Activated CD4-positive, alpha-beta T cell treated with anti-CD3 and anti-CD28 coated beads, Interleukin-2, amount 50 U/mL, for 4 hours (primary cell): ENCODE data around the gene DENND2C.

Experiments
- DNase-seq, 2 experiments: peaks; one replicate each; pipeline ENCODE4 v3.0.0-alpha.2; 2020

The DENND2C gene

DNA sequence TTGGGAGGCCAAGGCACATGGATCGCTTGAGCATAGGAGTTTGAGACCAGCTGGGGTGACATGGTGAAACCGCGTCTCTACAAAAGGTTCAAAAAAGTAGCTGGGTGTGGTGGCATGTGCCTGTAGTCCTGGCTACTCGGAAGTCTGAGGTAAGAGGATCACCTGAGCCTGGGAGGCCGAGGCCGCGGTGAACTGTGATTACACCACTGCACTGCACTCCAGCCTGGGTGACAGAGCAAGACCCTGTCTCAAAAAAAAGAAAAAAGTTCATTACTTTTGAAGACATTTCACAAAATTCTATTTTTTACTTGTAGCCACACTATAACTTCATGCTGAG lies 2.1 kb upstream of the DENND2C start:
- no peak for DNase-seq

DNA sequence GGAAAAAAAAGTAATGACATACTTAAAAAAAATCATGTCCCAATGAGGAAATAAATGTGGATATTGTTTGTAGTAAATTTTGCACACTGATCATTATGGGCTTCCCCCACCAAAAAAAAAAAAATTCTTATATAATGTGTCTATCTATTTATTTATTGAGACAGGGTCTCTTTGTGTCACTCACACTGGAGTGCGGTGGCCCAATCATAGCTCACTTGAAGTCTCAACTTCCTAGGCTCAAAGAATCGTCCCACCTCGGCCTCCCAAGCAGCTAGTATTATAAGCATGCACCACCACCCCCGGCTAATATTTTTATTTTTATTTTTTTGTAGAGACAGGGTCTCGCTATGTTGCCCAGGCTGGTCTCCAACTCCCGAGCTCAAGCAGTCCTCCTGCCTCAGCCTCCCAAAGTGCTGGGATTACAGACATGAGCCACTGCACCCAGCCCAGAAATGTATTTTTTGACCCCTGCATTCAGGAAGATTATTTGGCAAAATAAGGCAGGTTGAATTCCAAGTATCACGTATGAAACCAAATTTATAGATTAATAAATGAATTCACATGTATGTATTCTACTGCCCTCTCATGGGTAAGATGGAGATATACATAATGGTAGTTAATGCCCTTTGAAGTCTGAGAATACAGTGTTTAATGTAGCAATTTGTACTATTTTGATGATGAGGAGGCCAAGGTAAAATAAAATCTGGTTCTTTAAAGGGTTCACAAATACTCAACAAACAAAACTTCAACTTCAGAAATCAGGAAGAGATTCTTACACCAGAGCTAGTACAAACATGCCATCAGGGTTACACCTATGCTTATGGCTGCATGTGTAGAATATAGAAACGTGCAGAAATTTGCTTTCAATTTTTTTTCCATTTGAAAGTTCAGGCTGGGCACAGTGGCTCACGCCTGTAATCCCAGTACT lies 1.4 kb upstream of the DENND2C start:
- no peak for DNase-seq

DNA sequence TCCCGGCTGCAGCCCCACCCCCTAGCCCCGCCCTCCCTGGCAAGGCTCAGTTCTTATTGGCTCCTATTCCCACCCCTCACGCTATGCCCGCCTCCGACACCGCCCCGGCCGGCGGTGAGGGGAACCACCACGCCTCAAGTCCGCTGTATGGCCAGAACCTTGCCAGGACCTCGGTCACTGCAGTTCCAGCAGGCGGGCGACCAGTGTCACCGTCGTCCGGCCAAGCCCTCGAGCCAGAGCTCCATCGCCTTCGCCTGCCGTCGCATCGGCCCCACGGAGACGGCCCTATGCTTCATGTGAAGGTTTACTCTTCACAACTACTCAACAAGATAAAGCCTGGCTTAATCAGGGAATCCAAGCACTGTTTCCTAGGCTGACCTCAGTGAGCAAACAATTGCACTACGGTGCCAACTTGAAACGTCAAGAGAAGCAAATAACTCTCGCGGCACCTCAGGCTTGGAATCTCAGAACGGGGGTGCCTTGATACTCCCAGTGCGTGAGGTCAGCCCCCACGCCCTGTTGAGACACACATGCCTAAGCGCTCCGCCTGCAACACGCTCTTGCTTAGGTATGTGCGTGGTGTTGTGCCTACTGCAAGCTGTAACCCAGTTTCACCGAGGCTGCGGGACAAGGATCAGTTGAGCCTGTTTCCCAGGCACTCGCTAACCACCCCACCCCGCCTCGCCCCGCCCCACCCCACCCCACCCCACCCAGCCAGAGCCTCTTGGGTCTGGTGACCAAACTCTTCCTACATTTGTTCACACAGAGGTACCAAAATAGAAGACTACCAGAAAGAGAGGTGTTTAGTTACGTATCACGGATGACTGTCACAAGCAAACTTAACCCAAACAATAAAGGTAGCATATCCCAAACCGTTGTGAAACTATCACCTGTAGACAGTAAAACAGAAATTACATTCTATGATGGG lies 498 bp upstream of the DENND2C start:
- DNase-seq: peak; percentile 84 to 86

DNA sequence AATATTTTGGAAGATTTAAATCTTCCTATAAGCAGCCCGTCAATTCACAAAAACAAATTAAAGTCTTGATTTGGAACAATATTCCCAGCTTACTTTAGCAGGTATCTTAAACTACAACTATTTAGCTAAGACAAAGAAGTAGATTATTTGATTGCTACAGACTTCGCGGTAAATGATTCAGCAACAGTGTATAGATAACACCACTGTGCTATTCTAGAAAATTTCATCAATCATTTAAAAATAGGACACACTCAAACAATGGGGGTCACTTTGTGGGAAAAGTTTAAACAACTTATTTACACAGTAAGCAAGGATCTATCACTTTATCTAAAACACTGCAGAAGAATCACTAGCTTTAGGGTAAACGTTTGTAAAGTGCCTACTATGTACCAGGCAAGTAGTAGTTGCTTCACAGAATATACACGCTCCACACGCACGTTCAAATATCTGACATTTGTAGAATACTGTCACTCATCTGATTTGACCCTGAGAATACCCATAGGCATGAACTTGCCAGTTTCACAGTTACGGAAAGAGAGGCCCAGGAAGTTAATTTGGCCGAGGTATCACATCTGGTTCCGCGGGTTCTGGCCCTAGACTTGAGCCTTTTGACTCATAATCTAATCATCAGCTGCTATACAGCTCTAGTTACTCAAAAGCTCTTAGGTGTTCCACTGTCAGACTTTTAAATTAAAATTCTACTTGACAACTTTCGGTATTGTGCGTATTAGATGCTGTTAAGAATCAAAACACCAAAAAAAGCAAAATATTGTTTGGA lies 876 bp downstream of the DENND2C start:
- no peak for DNase-seq

DNA sequence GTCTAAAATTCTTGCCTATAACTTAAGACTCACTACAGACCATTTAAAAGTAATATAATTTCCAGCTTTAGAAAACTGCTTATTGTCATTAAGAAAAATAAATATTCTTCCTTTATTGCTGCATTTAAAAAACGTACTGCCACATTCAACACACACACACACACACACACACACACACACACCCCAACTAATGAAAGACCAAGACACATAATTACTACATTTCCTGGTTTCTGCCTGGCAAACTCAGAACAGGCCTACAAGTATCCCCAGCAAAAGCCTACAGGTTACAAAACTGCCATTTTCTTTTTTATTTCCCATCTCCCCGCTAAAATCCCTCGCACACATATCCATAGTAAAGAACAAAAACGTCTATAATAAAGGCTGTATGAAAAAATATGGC lies 1.5 kb downstream of the DENND2C start:
- DNase-seq: no peak

DNA sequence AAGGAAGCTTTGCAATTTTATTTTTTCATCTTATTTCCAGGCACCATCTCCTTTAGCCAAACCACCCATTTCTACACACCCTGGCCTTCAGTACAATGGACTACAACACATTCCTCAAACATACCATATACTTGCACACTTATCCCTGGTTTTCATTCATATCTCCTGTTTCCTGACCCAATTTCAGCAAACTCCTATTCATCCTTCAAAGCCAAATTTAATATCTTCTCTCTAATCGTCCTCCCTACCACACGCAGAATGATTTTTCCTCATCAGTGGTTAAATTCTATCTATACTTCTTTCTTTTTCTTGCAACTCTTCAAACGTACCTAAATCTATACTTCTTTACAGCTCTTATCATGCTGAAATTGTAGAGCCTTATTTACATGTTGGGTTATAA lies 2.9 kb downstream of the DENND2C start:
- DNase-seq: no peak

DNA sequence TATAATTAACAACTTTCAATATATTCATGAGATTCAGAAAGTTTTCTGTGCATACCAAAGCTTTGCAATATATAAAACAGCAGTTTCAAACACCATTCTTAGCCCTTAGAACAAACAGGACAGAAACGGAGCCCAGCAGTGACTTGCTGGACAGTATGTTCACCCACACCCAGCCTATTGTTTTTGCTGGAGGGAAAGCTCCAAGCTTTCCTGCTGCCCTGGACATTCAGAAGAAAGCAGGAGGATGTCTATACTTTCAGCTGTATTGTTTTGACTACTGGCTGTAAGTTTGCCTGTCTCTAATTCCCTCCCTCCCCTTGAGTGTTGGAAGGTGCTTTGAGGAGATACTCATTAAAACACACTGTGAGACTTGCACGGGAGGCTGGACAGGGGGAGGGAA lies 9.6 kb downstream of the DENND2C start:
- no peak for DNase-seq

DNA sequence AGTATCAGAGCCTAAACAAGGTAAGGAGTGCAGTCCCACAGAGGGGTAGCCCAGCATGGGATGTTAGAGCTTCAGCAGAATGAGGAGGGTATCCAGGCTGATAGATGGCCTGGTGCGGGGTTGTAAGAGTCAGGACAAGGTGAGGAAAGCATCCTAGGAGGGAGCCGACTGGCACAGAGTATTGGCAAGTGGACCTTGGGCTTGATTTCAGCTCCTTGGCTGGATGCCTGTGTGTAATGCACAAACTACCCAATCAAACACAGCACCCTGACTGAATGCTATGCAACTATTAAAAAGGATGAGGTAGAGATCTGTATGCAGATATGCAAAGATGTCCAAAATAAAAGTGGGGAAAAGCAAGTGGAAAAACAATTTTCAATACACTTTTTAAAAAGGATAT lies 18.0 kb downstream of the DENND2C start:
- no peak for DNase-seq

DNA sequence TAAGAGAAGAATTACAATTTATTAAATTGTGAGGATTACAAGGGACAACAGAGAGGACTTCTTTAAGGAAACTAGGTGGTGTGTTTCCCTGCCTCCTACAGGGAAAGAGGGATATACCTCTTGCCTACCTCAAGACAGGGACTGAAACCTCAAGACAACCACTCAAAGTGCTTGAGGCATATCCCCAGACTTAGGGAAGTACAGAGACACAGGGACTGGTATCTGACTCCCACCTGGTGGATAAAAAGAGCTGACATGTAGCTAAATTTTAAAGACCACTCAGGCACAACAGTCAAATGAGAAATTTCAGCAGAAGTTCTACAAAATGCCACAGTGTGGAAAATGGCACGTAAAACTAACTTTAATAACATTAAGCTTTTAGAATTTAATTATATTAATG lies 21.3 kb downstream of the DENND2C start:
- DNase-seq: no peak

DNA sequence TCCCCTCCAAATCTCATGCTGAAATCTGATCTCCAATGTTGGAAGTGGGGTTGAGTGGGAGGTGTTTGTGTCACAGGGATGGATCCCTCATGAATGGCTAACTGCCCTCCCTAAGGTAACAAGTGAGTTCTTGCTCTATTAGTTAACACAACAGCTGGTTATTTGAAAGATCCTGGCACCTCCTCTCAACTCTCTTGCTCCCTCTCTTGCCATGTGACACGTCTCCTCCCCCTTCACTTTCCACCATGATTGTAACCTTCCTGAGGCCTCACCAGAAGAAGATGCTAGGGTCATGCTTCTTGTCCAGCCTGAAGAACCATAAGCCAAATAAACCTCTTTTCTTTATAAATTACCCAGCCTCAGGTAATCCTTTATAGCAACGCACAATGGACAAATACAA lies 28.5 kb downstream of the DENND2C start:
- no peak for DNase-seq

DNA sequence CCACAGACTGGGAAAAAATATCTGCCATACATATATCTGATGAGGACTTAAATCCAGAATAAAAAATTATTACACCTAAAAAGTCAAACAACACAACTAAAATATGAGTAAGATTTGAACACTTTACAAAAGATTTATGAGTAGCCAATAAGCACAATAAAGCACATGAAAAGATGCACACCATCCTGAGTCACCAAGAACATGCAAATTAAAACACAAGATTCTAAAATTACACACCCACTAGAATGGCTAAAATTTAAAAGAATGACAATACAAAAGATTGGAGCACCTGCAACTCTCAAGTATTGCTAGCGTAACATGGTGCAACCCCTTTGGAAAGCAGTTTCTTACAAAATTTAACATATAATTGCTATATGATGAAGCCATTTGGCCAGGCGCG lies 30.9 kb downstream of the DENND2C start:
- no peak for DNase-seq

DNA sequence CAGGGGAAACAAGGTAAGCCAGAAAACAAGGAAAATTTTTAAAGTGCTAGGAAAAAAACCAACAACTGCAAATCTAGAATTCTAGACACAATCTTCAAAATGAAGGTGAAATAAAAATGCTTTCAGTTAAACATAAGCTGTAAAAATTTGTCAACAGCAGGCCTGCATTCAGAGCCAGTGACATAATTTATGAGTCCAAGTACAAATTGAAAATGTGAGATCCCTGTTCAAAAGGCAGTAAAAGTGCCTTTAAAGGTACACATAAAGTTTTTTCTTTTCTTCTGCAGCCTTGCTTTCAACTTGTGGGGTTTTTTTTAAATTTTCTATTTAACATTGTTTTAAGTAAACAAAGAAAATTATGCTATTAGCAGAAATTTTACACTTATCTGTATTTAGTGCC lies 37.4 kb downstream of the DENND2C start:
- no peak for DNase-seq

DNA sequence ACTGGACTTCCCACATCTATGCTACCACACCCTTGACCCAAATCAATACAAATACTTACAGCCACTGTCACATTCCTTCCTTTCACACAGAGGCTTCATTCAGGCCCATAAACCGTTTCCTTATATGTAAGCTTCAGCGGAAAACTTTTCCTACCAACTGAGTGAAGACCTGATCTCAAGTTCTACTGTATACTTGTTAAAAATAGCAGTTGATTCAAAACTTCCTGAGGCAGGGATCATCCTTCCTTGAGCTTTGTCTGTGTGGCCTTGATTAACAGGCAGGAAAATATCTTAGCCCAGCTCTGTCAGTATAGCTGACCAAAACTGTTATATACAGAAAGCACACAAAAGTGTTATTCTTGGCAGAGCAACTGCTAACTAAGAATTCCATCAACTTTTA lies 42.7 kb downstream of the DENND2C start:
- no peak for DNase-seq

DNA sequence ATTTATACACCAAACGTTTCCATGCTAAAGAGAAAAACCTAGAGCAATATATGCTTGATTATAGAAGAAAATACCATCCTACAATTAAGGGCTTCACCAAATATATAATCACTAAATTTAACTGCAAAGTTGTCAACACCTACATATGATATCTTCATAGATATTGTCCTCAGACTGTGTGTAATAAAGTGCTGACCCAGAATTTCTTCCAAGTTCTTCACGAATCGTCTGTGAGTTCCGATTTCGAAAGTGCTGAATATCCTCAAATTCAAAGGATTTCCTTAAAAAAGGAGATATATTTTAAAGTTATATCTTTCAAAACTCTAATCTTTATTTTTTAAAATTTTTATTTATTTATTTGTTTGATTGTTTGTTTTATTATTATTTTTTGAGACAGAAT lies 46.5 kb downstream of the DENND2C start:
- no peak for DNase-seq

DNA sequence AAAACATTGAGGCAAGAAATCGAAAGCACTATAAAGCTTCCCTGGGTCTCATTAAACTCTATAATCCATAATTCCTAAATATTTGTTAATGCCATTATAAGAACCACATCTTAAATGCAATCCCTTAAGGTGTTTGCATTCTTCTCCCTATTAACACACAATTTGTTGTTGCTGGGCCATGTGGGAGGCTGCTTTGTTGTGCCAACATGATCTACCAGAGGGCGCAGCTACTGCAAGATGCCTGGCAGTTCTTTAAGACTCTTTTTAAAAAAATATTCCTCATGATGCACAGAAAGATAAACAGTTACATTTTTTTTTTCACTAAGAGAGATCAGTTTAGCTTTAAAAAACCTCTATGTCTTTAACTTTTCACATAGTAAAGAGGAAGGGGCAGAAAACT lies 49.4 kb downstream of the DENND2C start:
- no peak for DNase-seq

DNA sequence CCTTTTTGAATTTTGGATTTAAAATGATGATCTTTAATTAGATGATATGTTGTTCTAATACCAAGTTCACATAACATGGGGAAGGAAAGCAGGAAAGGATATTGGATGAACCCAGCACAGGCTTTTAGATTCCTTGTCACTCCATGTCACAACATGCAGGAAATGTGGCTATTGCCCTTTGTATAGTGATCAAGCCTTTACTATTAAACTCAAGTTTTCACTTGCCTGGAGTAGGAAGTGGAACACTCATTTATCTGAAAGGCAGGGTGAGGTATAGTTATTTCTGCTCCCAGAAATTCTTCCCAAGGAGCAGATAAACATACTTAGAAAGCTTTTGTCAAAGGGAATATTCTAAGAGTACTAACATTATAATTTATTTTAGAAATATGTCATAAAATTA lies 51.2 kb downstream of the DENND2C start:
- DNase-seq: no peak

DNA sequence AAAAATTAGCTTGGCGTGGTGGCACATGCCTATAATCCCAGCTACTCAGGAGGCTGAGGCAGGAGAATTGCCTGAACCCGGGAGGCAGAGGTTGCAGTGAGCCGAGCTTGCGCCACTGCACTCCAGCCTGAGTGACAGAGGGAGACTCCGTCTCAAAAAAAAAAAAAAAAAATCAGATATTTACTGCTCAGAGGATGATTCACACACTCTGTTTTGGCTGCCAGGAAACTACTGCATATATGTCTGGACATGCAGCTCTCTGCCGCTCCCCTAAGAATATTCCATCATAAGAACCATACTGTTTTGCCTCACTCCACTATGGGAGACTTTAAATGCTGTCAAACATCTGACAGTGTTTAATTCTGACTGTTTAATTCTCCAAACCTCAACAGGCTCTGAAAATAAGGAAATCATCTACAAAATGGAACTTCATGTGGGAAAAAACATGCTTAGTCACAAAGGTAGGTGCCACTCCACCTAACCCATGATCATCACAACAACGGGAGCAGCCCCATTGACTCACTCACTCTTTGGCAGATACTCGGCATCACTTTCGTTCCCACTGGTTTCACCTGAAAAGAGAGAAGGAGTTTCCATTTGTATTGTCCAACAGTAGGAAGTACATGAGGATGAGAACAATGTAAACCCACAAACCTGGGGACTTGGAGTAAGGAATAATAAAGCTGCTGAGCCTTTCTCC lies 59.2 kb downstream of the DENND2C start:
- DNase-seq: no peak

DNA sequence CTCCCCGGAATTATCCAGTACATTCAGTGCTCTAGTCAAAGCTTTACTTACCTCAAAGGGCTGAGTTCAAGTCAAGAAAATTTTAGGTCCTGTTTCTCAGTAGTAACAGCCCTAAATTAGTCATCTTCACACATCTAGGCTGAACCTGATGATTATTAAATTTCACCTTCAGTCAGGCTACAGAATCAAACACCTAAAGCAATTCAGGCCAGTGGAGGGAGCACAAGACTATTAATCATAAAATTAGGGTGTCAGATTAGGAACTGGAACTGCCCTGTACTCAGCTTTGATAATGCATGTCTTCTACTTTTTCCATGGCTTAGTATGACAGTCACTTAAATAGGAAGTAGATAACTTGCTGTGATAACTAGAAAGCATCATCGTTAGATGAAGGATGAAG lies 60.0 kb downstream of the DENND2C start:
- DNase-seq: no peak

DNA sequence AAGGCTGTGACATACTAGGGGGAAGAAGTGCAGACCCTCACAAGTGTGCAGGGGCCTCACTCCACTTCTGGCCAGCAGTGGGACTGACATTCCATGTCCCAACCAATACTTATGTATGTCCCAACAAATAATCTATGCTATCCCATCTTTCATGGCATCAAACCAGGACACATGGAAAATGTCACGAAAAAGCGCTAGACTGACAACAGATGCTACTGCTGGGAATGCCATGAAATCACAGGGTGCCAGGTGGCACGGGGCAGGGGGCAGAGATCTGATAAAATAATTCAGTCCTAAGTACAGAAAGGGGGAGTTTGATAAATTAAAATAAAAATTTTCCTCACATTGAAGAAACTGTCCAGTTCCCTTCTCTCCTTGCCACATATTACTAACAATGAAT lies 60.8 kb downstream of the DENND2C start:
- no peak for DNase-seq

DNA sequence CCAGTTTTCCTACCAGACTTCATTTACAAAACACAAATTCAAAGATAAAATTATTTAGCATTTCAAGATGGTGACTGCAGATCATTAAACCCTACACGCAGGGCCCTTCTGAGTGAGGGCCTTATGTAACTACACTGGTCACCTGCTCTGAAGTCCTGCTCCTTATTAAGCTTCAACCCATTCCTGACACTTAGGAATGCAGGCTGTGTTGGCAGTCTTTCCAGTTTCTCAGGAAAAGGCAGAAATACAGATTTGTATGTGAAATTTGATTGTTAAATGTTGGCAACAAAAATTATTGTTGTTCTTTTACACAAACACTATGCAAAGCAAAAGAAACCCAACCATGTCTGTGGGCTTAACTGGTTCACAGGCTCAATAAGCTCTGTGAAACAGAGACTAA lies 62.6 kb downstream of the DENND2C start:
- no peak for DNase-seq

DNA sequence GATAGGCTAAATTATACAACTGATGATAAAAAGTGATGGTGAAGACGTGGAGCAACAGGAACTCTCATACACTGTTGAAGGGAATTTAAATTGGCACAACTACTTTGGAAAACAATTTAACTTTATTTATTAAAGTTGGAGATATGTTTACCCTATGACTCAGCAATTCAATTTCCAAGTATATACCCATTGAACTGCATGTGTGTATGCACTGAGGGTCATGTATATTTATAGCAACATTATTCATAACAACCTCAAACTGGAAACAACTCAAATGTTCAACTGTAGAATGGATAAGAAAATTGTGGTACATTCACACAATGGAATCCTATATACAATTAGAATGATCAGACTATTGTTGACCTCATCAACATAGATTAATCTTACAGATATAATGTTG lies 71.9 kb downstream of the DENND2C start:
- DNase-seq: no peak

DNA sequence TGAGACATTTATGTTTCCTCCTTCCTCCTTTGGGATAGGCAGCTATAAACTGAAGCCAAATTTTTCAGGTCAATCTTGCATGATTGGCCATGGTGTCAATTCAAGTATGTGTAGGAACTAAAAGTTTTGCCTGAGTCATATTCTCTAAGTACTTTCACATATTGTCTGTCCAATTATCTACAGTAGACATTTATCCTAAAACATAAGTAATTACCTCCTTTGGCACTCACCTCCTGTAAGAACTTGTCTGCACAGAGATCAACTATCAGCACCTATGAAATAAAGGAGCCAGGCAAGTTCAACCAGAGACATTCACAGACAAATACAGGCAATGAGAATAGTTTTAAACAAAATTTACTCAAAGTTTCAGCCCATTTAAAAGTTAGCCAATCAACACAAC lies 74.2 kb downstream of the DENND2C start:
- DNase-seq: no peak

DNA sequence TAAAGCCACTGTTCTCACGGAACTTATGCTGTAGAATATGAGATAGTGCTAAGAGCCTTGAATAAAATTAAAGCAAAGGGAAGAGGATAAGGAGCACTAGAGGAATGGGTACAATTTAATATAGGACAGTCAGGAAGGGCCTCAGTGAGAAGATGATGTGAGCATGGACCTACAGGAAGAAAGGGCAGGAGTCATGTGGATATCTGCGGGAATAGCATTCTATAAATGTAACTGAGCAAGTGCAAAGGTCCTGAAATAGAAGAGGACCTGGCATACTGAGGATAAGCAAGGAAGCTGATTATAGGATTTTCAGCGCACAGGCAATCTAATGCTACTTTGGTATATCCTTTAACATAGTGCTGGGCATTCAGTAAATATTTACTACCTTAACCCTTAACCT lies 75.8 kb downstream of the DENND2C start:
- DNase-seq: no peak
